HTR-8/SVneo (cell line): ENCODE results near the gene BAG5.
A peak's percentile ranks its signal among the peaks of the same experiment; 100 is the strongest.

ENCODE experiments used
- DNase-seq: peaks from one replicate; pipeline ENCODE4 v3.0.0; 2011; ENCODE audit warnings: low spot score, mixed read lengths; ENCODE audit not compliant: insufficient read length
- FAIRE-seq: peaks from 2 replicates; lab custom pipeline; 2011; peaks lifted over from hg19 to GRCh38; lab: Jason Lieb, UNC

BAG5 gene

GRCh38 chr14:103569408-103569807 is 7.0 kb upstream of the BAG5 start:
- FAIRE-seq: no peak

DNA sequence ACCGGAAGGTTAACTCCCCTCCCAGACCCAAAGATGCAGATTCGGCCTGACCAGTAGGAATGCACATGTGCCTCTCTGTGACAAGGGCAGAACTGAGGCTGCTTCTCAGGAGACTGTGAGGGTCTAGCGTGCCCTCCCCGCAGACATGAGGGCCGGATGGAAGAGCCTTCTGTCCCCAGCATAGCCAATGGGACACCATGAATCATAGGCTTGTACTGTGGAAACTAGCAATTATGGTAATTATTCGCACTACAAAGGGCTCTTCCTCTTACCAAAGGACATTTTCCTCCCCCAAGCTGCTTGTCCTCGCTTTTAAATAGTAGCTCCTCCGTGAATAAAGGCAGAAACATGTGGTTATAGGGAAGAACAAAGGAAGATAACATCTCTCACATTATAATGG is 6.5 kb upstream of the BAG5 start:
- DNase-seq (no peak), FAIRE-seq (no peak)

More at GRCh38 chr14:103569408-103569807, 7.0 kb upstream of the BAG5 start:
- no peak for DNase-seq

DNA sequence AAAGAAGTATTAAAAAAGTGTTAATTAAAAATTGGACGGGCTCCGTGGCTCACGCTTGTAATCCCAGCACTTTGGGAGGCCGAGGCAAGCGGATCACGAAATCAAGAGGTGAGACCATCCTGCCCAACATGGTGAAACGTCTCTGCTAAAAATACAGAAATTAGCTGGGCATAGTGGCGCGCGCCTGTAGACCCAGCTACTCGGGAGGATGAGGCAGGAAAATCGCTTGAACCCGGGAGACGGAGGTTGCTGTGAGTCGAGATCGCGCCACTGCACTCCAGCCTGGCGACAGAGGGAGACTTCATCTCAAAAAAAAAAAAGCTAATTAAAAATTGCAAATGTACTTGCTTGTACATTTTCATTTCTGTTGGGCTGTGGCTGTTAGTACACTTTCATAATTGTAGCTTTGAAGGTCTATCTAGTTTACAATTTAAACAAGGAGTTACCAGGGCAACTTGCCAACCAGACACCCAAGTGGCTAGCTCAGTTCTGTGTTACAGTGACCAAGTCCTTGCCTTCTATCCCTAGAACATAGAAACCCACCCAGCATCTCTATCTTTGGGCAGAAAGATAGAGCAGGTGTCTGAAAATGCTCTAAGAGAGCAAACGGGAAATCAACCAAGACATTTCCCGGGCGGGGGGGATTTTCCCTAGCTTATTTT is 1.5 kb upstream of the BAG5 start:
- no peak for FAIRE-seq

DNA sequence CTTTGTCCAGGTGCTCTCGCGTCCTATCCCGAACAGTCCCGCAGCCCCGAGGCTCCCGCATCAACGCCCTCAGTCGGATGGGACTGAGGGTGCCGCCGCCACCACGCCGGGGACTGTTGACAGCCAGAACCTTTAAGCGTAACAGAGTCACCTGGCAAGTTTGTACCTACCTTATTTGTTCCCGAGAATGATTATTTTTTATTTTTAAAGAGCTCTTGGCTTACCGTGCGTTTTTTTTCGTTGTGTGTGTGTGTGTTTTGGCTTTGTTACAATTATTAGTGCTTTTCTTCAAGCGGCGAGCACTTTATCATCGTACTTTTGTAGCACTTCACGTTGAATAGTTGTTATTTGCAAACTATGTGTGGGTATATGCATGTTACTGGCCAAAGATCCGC is 766 bp upstream of the BAG5 start:
- DNase-seq (no peak), FAIRE-seq (no peak)

More for the DNA sequence above, 1.5 kb upstream of the BAG5 start:
- no peak for DNase-seq

- no peak for DNase-seq
- FAIRE-seq: no peak
These were observed 353 bp downstream of the BAG5 start for GRCh38 chr14:103562179-103562428.

- no peak for FAIRE-seq
- DNase-seq: no peak
These were observed 877 bp downstream of the BAG5 start for GRCh38 chr14:103561381-103562178.

GRCh38 chr14:103560691-103561090 is 1.8 kb downstream of the BAG5 start:
- no peak for DNase-seq
- FAIRE-seq: no peak

DNA sequence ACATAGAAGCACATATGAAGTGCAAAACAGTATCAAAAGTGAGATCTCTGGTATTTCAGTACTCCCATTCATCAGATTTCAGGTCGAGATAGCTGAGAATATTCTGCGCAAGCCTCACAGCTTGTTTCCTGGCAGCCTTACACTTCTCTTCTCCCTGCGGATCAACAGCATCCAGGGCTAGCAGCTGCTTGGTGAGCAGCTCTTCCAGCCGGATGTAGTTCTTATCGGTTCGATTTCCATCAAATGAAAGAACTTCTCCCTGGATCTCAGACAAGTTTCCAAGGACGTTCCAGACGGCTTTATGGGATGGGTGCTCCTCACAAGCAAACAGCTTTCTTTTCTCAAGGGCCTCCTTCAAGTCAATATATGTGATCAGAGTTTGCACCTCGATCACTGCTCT is 2.7 kb downstream of the BAG5 start:
- DNase-seq (no peak), FAIRE-seq (no peak)

DNA sequence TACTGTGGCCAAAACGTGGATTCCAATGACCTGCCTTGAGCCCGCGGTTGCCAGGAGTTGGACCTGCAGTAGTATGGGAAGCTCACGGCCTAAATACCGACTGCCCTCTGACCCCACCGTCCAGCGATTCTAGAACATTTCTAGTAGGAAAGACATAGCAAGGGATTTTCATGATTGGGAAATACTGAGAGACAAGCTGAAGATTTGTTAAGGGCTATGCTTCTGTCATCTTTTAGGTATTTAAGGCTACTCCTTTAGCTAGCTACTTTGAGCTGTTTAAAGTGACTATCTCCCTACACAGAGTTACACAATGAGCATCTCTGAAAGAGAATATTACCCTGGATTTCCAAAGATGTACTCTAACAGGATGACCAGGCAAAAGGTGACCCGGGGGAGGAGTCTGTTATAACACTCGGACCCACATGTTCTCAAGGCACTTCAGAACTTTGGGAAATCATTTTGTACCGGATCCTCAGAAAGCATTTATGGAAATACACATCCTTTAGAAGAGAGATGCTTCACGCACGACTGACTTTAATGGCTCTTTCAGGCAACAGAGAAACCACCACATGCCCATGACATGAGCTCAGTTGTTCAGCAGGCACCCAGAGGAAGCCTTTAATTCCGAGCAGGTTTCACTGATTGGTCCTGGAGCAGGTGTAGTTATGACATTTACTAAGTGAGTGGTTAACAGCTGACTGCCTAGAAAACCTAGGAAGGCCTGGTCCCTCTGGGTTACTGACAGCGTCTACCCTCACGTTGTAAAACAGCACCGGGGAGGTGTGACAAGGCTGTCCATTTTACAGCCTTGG is 4.2 kb downstream of the BAG5 start:
- FAIRE-seq (no peak), DNase-seq (no peak)

GRCh38 chr14:103556946-103557758 is 5.3 kb downstream of the BAG5 start:
- FAIRE-seq (no peak), DNase-seq (no peak)

DNA sequence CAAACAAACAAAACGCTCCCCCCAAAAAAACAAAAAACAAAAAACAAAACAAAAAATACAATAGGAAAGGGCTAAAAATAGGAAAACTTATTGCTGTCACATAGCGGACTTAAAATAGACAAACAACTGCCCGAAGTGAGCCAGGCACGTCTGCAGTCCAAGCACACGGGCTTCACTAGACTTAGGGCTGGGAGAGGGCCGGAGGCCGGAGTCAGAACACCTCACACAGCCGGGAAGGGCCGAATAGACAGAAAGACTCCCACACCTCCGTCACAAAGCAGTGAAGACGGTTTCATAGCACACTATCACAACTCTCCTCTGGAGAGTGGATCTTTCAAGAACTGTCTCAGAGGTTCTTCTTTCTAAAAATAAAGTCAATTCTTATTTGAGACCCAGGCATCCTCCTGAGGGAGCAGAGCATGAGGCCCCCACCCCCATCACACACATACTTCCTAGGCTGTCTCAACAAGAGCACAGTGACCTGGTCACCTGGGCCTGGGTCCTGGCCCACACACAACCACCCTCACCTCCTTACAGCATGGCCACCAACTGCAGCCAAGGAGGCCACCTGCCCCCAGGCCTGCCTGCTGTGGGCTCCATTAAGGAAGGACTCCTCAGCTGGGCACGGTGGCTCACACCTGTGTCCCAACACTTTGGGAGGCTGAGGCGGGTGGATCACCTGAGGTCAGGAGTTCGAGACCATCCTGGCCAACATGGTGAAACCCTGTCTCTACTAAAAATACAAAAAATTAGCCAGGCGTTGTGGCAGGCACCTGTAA is 6.7 kb downstream of the BAG5 start:
- DNase-seq (no peak), FAIRE-seq (no peak)

DNA sequence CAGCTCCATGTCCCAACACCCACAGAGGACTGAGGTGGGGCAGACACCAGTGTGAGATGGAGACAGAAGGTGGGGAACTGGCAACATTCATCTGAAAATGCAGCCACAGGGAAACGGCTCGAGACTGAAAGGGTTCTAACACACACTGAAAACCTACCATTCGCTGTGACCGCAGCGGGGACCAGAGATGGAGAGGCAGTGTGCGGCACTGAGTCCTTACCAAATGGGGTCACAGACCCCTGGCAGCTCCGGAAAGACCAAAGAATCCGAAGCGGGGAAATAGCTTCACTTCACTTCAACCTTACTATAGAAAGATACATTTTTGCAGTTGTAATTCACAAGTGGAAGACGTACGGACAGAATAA is 9.6 kb downstream of the BAG5 start:
- DNase-seq (no peak), FAIRE-seq (no peak)

DNA sequence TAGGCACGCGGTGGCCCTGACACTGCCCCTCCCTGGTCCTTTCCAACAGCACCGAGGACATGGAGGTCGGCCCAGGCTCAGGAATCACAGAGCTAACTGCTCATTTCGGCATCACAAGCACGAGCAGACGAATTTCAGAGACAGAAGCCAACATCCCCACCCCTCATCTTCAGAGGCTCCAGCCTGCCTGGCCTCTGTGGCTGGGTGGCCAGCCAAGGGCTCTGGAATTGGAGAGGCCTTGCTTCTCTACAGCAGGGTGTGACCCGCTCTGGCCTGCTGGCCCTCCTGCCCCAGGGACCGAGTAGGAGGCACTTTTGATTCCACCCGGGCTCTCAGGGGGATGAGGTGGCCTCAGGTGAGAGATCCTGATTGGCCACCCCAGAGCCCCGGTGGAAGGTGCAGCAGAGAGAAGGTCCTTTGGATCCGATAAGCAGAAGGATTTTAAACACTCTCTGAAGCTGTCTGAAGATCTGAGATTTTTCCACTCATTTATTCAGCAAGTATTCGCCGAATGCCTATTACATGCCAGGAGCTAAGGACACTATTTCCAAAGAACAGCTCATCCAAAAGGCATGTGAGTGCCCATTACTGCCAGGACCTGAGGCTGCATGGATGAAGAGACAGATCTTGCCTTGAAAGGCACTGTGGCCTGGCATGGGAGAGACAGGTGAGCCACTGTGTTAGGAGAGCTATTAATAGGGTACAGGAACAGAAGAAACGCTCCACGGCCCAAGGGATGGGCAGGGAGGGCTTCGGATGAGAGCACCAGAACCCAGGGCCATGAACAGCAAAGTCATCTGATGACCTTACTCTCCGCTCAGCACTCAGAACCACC is 10.2 kb downstream of the BAG5 start:
- DNase-seq (no peak), FAIRE-seq (peak; percentile 83)

DNA sequence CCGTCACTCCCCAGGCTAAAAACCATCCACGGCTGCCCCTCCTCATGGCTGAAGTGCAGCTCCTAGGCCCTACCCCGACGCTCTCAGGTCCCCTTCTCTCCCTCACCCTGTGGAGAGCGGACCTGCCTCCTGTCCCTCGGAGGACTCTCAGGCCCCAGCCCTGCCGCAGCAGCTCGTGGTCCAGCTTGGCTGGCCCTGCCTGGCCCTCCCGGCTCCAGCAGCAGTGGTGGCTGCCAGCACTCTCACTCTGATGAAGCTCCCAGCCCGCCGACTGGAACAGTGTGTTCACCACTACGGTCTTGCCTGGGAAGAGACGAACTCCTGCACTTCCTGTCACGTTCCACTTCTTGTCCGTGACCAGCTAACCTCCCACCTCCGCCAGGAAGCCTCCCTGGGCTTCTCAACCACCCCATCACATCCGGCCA is 11.1 kb downstream of the BAG5 start:
- DNase-seq (no peak), FAIRE-seq (no peak)

DNA sequence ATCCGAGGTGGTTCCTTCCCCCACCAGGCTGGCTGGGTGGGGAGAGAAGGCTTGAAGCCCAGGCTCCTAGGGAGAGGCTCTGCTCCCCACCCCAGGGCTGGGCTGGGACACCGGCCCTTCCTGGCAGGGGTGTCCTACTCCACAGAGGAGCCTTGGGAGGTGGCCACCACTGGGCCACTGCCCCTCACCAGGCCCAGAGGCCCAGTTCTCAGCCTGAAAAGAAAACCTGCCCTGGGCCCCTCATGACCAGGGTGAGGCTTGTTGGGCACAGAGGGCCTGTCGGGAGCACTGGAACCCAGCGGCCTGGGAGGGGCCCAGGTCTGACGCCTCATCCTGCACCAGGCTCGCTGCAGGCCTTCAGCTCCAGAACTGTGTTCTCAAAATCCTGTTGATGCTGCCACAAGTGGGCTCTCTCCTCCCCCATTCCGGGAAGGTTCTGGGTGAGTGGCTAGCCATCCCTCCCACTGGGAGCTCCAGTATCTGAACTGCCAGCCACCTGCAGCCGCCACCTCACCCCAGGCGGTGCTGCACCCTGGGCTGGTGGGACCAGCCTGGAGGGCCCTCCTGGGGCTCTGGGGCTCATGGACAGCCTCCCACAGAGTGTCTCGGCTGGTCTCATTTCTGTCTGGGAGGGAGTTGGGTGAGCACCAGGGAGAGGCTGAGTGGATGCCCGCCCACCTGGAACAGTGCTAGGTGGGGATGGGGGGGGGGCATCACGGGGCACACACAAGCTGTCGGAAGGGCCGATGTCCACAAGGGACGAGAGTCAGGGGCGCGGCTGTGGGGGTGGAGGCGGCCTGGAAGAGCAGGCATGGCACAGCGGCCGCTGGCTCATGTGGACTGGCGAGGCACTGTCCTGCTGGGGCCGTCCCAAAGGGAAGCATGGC is 11.8 kb downstream of the BAG5 start:
- no peak for FAIRE-seq

GRCh38 chr14:103549361-103550311 is 12.8 kb downstream of the BAG5 start:
- FAIRE-seq (no peak), DNase-seq (no peak)

More for the DNA sequence above, 11.8 kb downstream of the BAG5 start:
- DNase-seq: no peak
